Sigmoid colon (tissue), 4 donors: Measurements from ENCODE around the gene PFKFB2.

Experiments
- POLR2A ChIP-seq, 2 donors: fragments of 450-650 bp; IDR thresholded peaks; one replicate each; pipeline ENCODE4 v1.6.1; 2016; ENCODE audit warnings: antibody characterized with exemption in 2 of 2, mild to moderate bottlenecking in 2 of 2, moderate library complexity in 2 of 2
- POLR2AphosphoS5 ChIP-seq, 4 donors: sonication (generic); formaldehyde crosslinking; IDR thresholded peaks; one replicate each; pipeline ENCODE4 v1.6.1; 2017; ENCODE audit warnings: antibody characterized with exemption in 4 of 4
- TF ChIP-seq, protein P1 (sequence below), 4 experiments: fragments of 450-650 bp in 3 of 4; fragments of 200-600 bp in 1 of 4; IDR thresholded peaks; one replicate each; pipeline ENCODE4 v1.5.1; 2016 to 2019; ENCODE audit warnings: antibody characterized with exemption in 4 of 4, mild to moderate bottlenecking in 3 of 4, moderate library complexity in 2 of 4

DNA sequence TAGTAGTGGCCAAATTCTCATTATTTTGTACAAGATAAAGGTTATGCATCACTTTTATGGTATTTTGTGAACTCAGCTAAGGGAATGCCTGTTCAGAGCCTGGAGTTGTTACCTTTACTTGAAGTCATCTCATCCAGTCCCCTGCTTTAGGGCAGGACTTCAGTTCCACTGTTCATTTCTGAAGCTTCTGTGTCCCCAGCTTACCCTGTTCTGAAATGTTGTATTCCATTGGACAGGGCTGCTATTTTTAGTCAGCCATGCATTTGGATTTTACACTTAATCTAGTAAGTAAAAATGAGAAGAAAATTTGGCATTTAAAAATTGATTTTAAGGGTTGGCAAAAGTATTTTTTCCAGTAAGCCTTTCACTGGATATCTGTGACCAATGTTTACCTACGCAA is 23.9 kb downstream of the PFKFB2 start:
- TF ChIP-seq POLR2AphosphoS5 (IDR thresholded peaks at IDR 0.05) (no peak), POLR2A (IDR thresholded peaks at IDR 0.05) (no peak)
- TF ChIP-seq, protein P1, sequence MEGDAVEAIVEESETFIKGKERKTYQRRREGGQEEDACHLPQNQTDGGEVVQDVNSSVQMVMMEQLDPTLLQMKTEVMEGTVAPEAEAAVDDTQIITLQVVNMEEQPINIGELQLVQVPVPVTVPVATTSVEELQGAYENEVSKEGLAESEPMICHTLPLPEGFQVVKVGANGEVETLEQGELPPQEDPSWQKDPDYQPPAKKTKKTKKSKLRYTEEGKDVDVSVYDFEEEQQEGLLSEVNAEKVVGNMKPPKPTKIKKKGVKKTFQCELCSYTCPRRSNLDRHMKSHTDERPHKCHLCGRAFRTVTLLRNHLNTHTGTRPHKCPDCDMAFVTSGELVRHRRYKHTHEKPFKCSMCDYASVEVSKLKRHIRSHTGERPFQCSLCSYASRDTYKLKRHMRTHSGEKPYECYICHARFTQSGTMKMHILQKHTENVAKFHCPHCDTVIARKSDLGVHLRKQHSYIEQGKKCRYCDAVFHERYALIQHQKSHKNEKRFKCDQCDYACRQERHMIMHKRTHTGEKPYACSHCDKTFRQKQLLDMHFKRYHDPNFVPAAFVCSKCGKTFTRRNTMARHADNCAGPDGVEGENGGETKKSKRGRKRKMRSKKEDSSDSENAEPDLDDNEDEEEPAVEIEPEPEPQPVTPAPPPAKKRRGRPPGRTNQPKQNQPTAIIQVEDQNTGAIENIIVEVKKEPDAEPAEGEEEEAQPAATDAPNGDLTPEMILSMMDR (IDR thresholded peaks at IDR 0.05): no peak
